CD4-positive, alpha-beta T cell treated with Interleukin-4 for 4 hours (primary cell): ENCODE results near the gene NUP62.

ENCODE experiments used
- DNase-seq: peaks from one replicate; pipeline ENCODE4 v3.0.0-alpha.2; 2020

Gene NUP62

GRCh38 chr19:49895566-49896297 lies 33.6 kb downstream of the NUP62 start:
- DNase-seq: no peak

- DNase-seq: peak; percentile 41
These were observed 34.3 kb downstream of the NUP62 start for GRCh38 chr19:49894879-49895565.

GRCh38 chr19:49894011-49894664 lies 35.2 kb downstream of the NUP62 start:
- DNase-seq: no peak

- no peak for DNase-seq
These were observed 36.6 kb downstream of the NUP62 start for GRCh38 chr19:49892716-49893115.

GRCh38 chr19:49891393-49891792 lies 37.9 kb downstream of the NUP62 start:
- no peak for DNase-seq

- peak; percentile 59 for DNase-seq
These were observed 38.7 kb downstream of the NUP62 start for GRCh38 chr19:49890349-49891311.

- DNase-seq: peak; percentile 73
These were observed 39.5 kb downstream of the NUP62 start for GRCh38 chr19:49889687-49890348.

GRCh38 chr19:49889038-49889686 lies 40.1 kb downstream of the NUP62 start:
- DNase-seq: no peak

GRCh38 chr19:49888510-49888824 lies 40.8 kb downstream of the NUP62 start:
- DNase-seq: no peak

GRCh38 chr19:49887665-49888509 lies 41.4 kb downstream of the NUP62 start:
- DNase-seq: no peak

GRCh38 chr19:49887037-49887664 lies 42.2 kb downstream of the NUP62 start:
- DNase-seq: no peak

- no peak for DNase-seq
These were observed 44.5 kb downstream of the NUP62 start for GRCh38 chr19:49884760-49885159.

GRCh38 chr19:49884109-49884508 lies 45.2 kb downstream of the NUP62 start:
- no peak for DNase-seq

GRCh38 chr19:49883094-49883493 lies 46.2 kb downstream of the NUP62 start:
- DNase-seq: no peak

GRCh38 chr19:49882643-49883042 lies 46.7 kb downstream of the NUP62 start:
- DNase-seq: no peak

GRCh38 chr19:49881672-49882394 lies 47.5 kb downstream of the NUP62 start:
- DNase-seq: no peak

GRCh38 chr19:49881186-49881585 lies 48.1 kb downstream of the NUP62 start:
- no peak for DNase-seq

- DNase-seq: no peak
These were observed 49.0 kb downstream of the NUP62 start for GRCh38 chr19:49880162-49880869.
